B cell (primary cell): ENCODE results near the gene TBX2.
"Not testable (repeated sequence)": the region's sequence is repeated elsewhere in the genome, so short reads cannot be mapped to it uniquely, and the experiment has no call there.

ENCODE experiments used
- CTCF ChIP-seq: fragments of 200-600 bp; IDR thresholded peaks from one replicate; pipeline ENCODE4 v1.8.0; 2022; ENCODE audit warnings: antibody characterized with exemption, mild to moderate bottlenecking
- EZH2 ChIP-seq: IDR thresholded peaks from 2 replicates; pipeline ENCODE4 v1.6.1; 2012; ENCODE audit warnings: borderline replicate concordance, low read depth, mild to moderate bottlenecking, moderate library complexity, low read length; ENCODE audit not compliant: insufficient read depth, poor library complexity, severe bottlenecking

DNA sequence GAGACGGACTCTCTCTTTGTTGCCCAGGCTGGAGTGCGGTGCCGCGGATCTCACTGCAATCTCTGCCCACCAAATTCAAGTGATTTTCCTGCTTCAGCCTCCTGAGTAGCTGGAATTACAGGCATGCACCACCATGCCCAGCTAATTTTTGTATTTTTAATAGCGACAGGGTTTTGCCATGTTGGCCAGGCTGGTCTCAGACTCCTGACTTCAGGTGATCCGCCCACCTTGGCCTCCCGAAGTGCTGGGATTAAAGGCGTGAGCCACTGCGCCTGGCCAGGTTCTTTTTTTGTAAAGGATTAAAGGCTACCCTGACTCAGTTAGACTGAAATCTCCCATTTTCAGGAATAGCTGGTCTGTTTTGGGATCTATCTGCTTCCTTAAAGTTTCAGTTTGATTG, 40.1 kb upstream of the TBX2 start:
- TF ChIP-seq CTCF, EZH2: not testable (repeated sequence)
